HCT116 (cell line): ENCODE data around the gene OR1N2. TPM values are rescaled to one million over a fixed set of nuclear protein-coding genes. Genes with fewer than 3 reads are reported as not detected.

Experiments
- ATAC-seq: fragments of 200-7000 bp; cut with Tn5 transposase; 2 replicates; pipeline ENCODE4 v1.9.1; 2020; ENCODE audit warnings: mild to moderate bottlenecking, moderate library complexity
- BruUV-seq: library from RNA; stranded (reverse); fragments of 400-500 nt; replicated peaks from 2 replicates; lab custom pipeline; 2021; lab: Mats Ljungman, UMichigan
- CTCF ChIA-PET: fragments of 300-600 bp; sonication (Branson Sonifier 250); formaldehyde crosslinking; loops from one replicate; lab custom pipeline; 2021; ENCODE audit warnings: antibody characterized with exemption; lab: Charles Lee
- POLR2A ChIA-PET: fragments of 300-600, 350-600 bp; sonication (Branson Sonifier 250); formaldehyde crosslinking; loops from one replicate; lab custom pipeline; 2021; ENCODE audit warnings: antibody characterized with exemption; lab: Charles Lee
- RAD21 ChIA-PET, 2 experiments: fragments of 300-600 bp; sonication (Branson Sonifier 250); formaldehyde crosslinking; loops; one replicate each; lab custom pipeline; 2023; ENCODE audit warnings: low total read pairs in 2 of 2; ENCODE audit not compliant: uncharacterized antibody in 2 of 2, unreplicated experiment in 2 of 2, low non-redundant PET in 1 of 2; lab: Charles Lee
- DNase-seq: peaks from one replicate; pipeline ENCODE4 v3.0.0-alpha.2; 2010; ENCODE audit warnings: low read depth, low spot score
- H2AFZ ChIP-seq: fragments of 200-600 bp; shearing (Covaris generic), sonication (generic); 2 replicates; pipeline ENCODE4 v1.6.1; 2017; ENCODE audit warnings: low read depth, mixed run types, mixed read lengths, antibody characterized with exemption, low read length; ENCODE audit not compliant: poor library complexity, severe bottlenecking
- H3K27ac ChIP-seq: 2 replicates; pipeline ENCODE4 v1.5.1; 2012; ENCODE audit warnings: low read depth, low read length
- H3K27me3 ChIP-seq: fragments of 200-600 bp; sonication (generic); 2 replicates; pipeline ENCODE4 v1.6.1; 2016; ENCODE audit warnings: mixed run types, low read length, mixed read lengths; ENCODE audit not compliant: insufficient read depth
- H3K36me3 ChIP-seq, 2 experiments: fragments of 200-500 bp in 1 of 2; fragments of 200-600 bp in 1 of 2; sonication (Bioruptor generic) in 1 of 2; sonication (generic) in 1 of 2; 2 replicates each; pipeline versions ENCODE4 v1.5.1 to v1.6.1; 2014 to 2016; ENCODE audit warnings: low read length in 2 of 2, inconsistent platforms in 1 of 2, mixed read lengths in 1 of 2, mixed run types in 1 of 2; ENCODE audit not compliant: insufficient read depth in 2 of 2, control insufficient read depth in 1 of 2
- H3K4me1 ChIP-seq, 2 experiments: fragments of 200-600 bp in 1 of 2; sonication (generic) in 1 of 2; 2 replicates each; pipeline versions ENCODE4 v1.5.1 to v1.6.1; 2012 to 2017; ENCODE audit warnings: low read length in 2 of 2, inconsistent platforms in 1 of 2, mild to moderate bottlenecking in 1 of 2, mixed read lengths in 1 of 2, mixed run types in 1 of 2, moderate library complexity in 1 of 2; ENCODE audit not compliant: insufficient read depth in 2 of 2, control insufficient read depth in 1 of 2
- H3K4me2 ChIP-seq: fragments of 200-600 bp; sonication (generic); 2 replicates; pipeline ENCODE4 v1.6.1; 2017; ENCODE audit warnings: mixed run types, low read length, mixed read lengths
- H3K4me3 ChIP-seq, 2 experiments: fragments of 200-600 bp in 1 of 2; sonication (generic) in 1 of 2; replicated peaks in 1 of 2; 2 replicates each; pipeline ENCODE4 v1.5.1; 2011 to 2016; ENCODE audit warnings: low read length in 2 of 2, control low read depth in 1 of 2, low read depth in 1 of 2, mild to moderate bottlenecking in 1 of 2, mixed read lengths in 1 of 2, mixed run types in 1 of 2
- H3K79me2 ChIP-seq: fragments of 200-600 bp; sonication (generic); 2 replicates; pipeline ENCODE4 v1.6.1; 2017; ENCODE audit warnings: mild to moderate bottlenecking, mixed run types, low read length, moderate library complexity, mixed read lengths; ENCODE audit not compliant: insufficient read depth
- H3K9ac ChIP-seq: fragments of 200-600 bp; sonication (generic); 2 replicates; pipeline ENCODE4 v1.6.1; 2016; ENCODE audit warnings: low read length, mixed read lengths
- H3K9me2 ChIP-seq: fragments of 200-600 bp; sonication (generic), shearing (Covaris generic); 2 replicates; pipeline ENCODE4 v1.6.1; 2017; ENCODE audit warnings: mixed run types, mild to moderate bottlenecking, moderate library complexity; ENCODE audit not compliant: insufficient read depth
- H3K9me3 ChIP-seq, 2 experiments: fragments of 200-500 bp in 1 of 2; fragments of 200-600 bp in 1 of 2; sonication (Bioruptor generic) in 1 of 2; sonication (generic) in 1 of 2; 2 replicates each; pipeline ENCODE4 v1.6.1; 2014 to 2017; ENCODE audit warnings: low read length in 2 of 2, mixed read lengths in 2 of 2, inconsistent platforms in 1 of 2, low read depth in 1 of 2, mild to moderate bottlenecking in 1 of 2, mixed run types in 1 of 2, moderate library complexity in 1 of 2; ENCODE audit not compliant: control insufficient read depth in 1 of 2, insufficient read depth in 1 of 2
- H4K20me1 ChIP-seq: fragments of 200-600 bp; sonication (generic), shearing (Covaris generic); 2 replicates; pipeline ENCODE4 v1.6.1; 2017; ENCODE audit warnings: mixed run types, mild to moderate bottlenecking, moderate library complexity; ENCODE audit not compliant: insufficient read depth
- CBX3 ChIP-seq: IDR thresholded peaks from 2 replicates; pipeline ENCODE4 v1.6.1; 2012; ENCODE audit warnings: low read depth
- CEBPB ChIP-seq: IDR thresholded peaks from 2 replicates; pipeline ENCODE4 v1.6.1; 2012; ENCODE audit warnings: low read depth
- CTCF ChIP-seq, 3 experiments: fragments of 200-600 bp in 1 of 3; sonication (generic) in 1 of 3; IDR thresholded peaks in 2 of 3; conservative IDR thresholded peaks in 1 of 3; 2 replicates each; pipeline ENCODE4 v1.5.1; 2012 to 2017; ENCODE audit warnings: low read depth in 2 of 3, low read length in 2 of 3, antibody characterized with exemption in 1 of 3, borderline replicate concordance in 1 of 3, control low read depth in 1 of 3, mild to moderate bottlenecking in 1 of 3, mixed read lengths in 1 of 3, mixed run types in 1 of 3, moderate library complexity in 1 of 3; ENCODE audit not compliant: insufficient read depth in 1 of 3
- MAX ChIP-seq: IDR thresholded peaks from 2 replicates; pipeline ENCODE4 v1.6.1; 2012
- POLR2A ChIP-seq: IDR thresholded peaks from 2 replicates; pipeline ENCODE4 v1.7.0; 2011; ENCODE audit warnings: borderline replicate concordance; ENCODE audit not compliant: insufficient read depth, insufficient read length; ENCODE audit errors: extremely low read depth
- RAD21 ChIP-seq: IDR thresholded peaks from 2 replicates; pipeline ENCODE4 v1.6.1; 2012; ENCODE audit warnings: low read depth, mild to moderate bottlenecking
- REST ChIP-seq: IDR thresholded peaks from 2 replicates; pipeline ENCODE4 v1.6.1; 2012; ENCODE audit warnings: low read depth
- intact Hi-C: fragments of 100-400 bp; cut with micrococcal nuclease; formaldehyde crosslinking; loops from 2 replicates; pipeline ENCODE4 v1.10.0; 2022
- total RNA-seq: library from RNA; stranded (reverse); gene quantifications from one replicate; pipeline ENCODE4 v1.2.1, GENCODE V29; 2021; ENCODE audit not compliant: unreplicated experiment

The OR1N2 gene
- total RNA-seq, 1 experiment from 2014 or later: not detected

GRCh38 chr9:122572456-122572855 is 19.5 kb downstream of the OR1N2 start (continued):
- TF ChIP-seq CTCF (IDR thresholded peaks at IDR 0.05 in 2 of 3, conservative IDR thresholded peaks at IDR 0.05 in 1 of 3; ENCODE audit: borderline replicate concordance in 1 of 3, insufficient read depth in 1 of 3, low read depth in 2 of 3, low read length in 2 of 3) (no peak), REST (no peak)

- H3K9ac ChIP-seq: no peak overlapping the region
- H2AFZ ChIP-seq: peak overlapping the region; percentile 29
- no peaks in the 10 kb centered on the region for H3K9me3 ChIP-seq
- TF ChIP-seq RAD21: no peak
- TF ChIP-seq MAX: no peak
- TF ChIP-seq CEBPB: no peak
- no peak for TF ChIP-seq POLR2A
- no peak for TF ChIP-seq CBX3
- RAD21 ChIA-PET: no interaction called here
- POLR2A ChIA-PET: no interaction called here
- no peak for ATAC-seq
- no peaks in the 10 kb centered on the region for H3K36me3 ChIP-seq
- no peak for DNase-seq
- H3K4me3 ChIP-seq: no peak overlapping the region
- H3K4me1 ChIP-seq: peaks cover 0 to 9% of the 10 kb centered on the region in 2 experiments; a peak in 3 of 4 replicates
- no peaks in the 10 kb centered on the region for H4K20me1 ChIP-seq
- H3K4me2 ChIP-seq: peak overlapping the region; percentile 34
- no peaks in the 10 kb centered on the region for H3K79me2 ChIP-seq
- intact Hi-C loops: no loop called here
- no TSS peak for BruUV-seq
- H3K27me3 ChIP-seq: no peaks in the 10 kb centered on the region
- CTCF ChIA-PET: no interaction called here
- H3K9me2 ChIP-seq: no peaks in the 10 kb centered on the region
- H3K27ac ChIP-seq: no peak overlapping the region
Observed at GRCh38 chr9:122579874-122580273, 27.0 kb downstream of the OR1N2 start.
